Kidney (tissue), 14 donors: ENCODE results near the gene RPL37A. TPM values are rescaled to one million over a fixed set of nuclear protein-coding genes. Genes with fewer than 3 reads are reported as not detected.
A peak's percentile ranks its signal among the peaks of the same experiment; 100 is the strongest.

ENCODE experiments used
- DNase-seq, 5 donors: peaks; one replicate each; pipeline ENCODE4 v3.0.0-alpha.2; 2013 to 2020
- FAIRE-seq: peaks from 2 replicates; lab custom pipeline; 2012; peaks lifted over from hg19 to GRCh38; lab: Jason Lieb, UNC
- H3K27ac ChIP-seq, 2 donors: one replicate each; pipeline ENCODE4 v1.7.0; 2013; ENCODE audit warnings: low read depth in 2 of 2, low read length in 2 of 2, inconsistent platforms in 1 of 2
- H3K27me3 ChIP-seq: one replicate; pipeline ENCODE4 v1.7.1; 2013; ENCODE audit warnings: low read length, inconsistent platforms; ENCODE audit not compliant: control insufficient read depth, insufficient read depth
- H3K36me3 ChIP-seq, 3 donors: one replicate each; pipeline versions ENCODE4 v1.7.0 to v1.7.1; 2013; ENCODE audit warnings: low read length in 3 of 3, control low read depth in 1 of 3, inconsistent platforms in 1 of 3; ENCODE audit not compliant: insufficient read depth in 3 of 3, control insufficient read depth in 2 of 3
- H3K4me1 ChIP-seq, 3 donors: one replicate each; pipeline versions ENCODE4 v1.7.0 to v1.7.1; 2013; ENCODE audit warnings: low read length in 3 of 3, inconsistent platforms in 1 of 3, low read depth in 1 of 3; ENCODE audit not compliant: control insufficient read depth in 2 of 3, insufficient read depth in 2 of 3
- H3K4me3 ChIP-seq, 3 donors: one replicate each; pipeline versions ENCODE4 v1.7.0 to v1.8.1; 2013; ENCODE audit warnings: low read length in 3 of 3, control low read depth in 1 of 3, inconsistent platforms in 1 of 3
- H3K9ac ChIP-seq, 3 donors: one replicate each; pipeline versions ENCODE4 v1.7.0 to v1.7.1; 2013; ENCODE audit warnings: low read length in 3 of 3, control low read depth in 1 of 3, inconsistent platforms in 1 of 3
- H3K9me3 ChIP-seq, 3 donors: one replicate each; pipeline versions ENCODE4 v1.7.0 to v1.7.1; 2013; ENCODE audit warnings: low read length in 3 of 3, control low read depth in 1 of 3, inconsistent platforms in 1 of 3; ENCODE audit not compliant: control insufficient read depth in 2 of 3, insufficient read depth in 1 of 3
- intact Hi-C: fragments of 100-400 bp; cut with DNase I; formaldehyde crosslinking; loops from one replicate; pipeline ENCODE4 v1.11.1; 2022
- polyA plus RNA-seq: library from polyadenylated mRNA; stranded (reverse); fragments of 350-450 nt; fragmentation: Illumina TruSeq; extraction: RNeasy Lipid Tissue Mini Kit (QIAGEN cat#74804); gene quantifications from one replicate; pipeline ENCODE4 v1.2.3, GENCODE V29; 2014; ENCODE audit warnings: low read depth, low replicate concordance; ENCODE audit not compliant: insufficient read depth
- total RNA-seq: library from RNA; stranded (reverse); fragmentation: NEBNext Ultra II Directional; extraction: Animal tissue kit (Norgen Biotek cat#: 25700); gene quantifications from one replicate; pipeline ENCODE4 v1.2.1, GENCODE V29; 2021
- TF ChIP-seq, protein P1 (sequence below): IDR thresholded peaks from 3 replicates; pipeline ENCODE4 v1.5.1; 2012; ENCODE audit warnings: mild to moderate bottlenecking, moderate library complexity, borderline replicate concordance; ENCODE audit not compliant: insufficient read depth; ENCODE audit errors: extremely low read depth
- donor health status: control.
- donor health status: control.
- donor health status: control.
- donor health status: control.
- donor health status: control.
- donor health status: DM: yes; HTN: yes; CAD: no.
- donor health status: Normal renal cell carcinoma (clear cell type).

RPL37A gene
- total and polyA plus RNA-seq, 2 donors from 2014 or later: 1,810 to 4,316 TPM

DNA sequence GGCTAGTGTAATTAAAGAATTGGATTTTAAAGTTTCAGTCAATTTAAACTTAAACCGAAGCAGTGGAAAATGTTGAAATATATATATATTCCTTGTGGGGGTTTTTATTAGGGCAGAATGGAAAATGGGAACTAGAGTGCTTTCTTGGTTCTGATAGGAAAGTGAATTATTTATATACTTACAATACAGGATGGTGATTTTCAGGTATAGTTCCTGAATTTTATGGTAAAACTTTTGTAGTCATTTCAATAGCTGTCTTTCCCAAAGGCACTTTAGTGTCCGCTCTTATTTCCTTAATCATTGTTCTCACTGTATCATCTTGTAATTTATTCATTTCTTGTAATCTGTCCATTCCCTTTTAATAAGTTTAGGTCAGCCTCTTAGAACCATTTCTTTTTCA lies 1.9 kb downstream of the RPL37A start:
- FAIRE-seq (no peak), DNase-seq (no peak)
- no peaks in the 10 kb centered on the region for H3K27me3 ChIP-seq
- peak overlapping the region in 2 of 3 donors; percentile 19 to 89 for H3K4me3 ChIP-seq
- H3K9ac ChIP-seq: no peak overlapping the region
- TF ChIP-seq, protein P1, sequence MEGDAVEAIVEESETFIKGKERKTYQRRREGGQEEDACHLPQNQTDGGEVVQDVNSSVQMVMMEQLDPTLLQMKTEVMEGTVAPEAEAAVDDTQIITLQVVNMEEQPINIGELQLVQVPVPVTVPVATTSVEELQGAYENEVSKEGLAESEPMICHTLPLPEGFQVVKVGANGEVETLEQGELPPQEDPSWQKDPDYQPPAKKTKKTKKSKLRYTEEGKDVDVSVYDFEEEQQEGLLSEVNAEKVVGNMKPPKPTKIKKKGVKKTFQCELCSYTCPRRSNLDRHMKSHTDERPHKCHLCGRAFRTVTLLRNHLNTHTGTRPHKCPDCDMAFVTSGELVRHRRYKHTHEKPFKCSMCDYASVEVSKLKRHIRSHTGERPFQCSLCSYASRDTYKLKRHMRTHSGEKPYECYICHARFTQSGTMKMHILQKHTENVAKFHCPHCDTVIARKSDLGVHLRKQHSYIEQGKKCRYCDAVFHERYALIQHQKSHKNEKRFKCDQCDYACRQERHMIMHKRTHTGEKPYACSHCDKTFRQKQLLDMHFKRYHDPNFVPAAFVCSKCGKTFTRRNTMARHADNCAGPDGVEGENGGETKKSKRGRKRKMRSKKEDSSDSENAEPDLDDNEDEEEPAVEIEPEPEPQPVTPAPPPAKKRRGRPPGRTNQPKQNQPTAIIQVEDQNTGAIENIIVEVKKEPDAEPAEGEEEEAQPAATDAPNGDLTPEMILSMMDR: no peak
- no peak overlapping the region for H3K27ac ChIP-seq
- peaks cover 0 to 10% (median 9%) of the 10 kb centered on the region in 3 donors for H3K4me1 ChIP-seq
- peaks cover 22 to 48% (median 24%) of the 10 kb centered on the region in 3 donors for H3K36me3 ChIP-seq
- no peaks in the 10 kb centered on the region for H3K9me3 ChIP-seq
- intact Hi-C loops: no loop called here

DNA sequence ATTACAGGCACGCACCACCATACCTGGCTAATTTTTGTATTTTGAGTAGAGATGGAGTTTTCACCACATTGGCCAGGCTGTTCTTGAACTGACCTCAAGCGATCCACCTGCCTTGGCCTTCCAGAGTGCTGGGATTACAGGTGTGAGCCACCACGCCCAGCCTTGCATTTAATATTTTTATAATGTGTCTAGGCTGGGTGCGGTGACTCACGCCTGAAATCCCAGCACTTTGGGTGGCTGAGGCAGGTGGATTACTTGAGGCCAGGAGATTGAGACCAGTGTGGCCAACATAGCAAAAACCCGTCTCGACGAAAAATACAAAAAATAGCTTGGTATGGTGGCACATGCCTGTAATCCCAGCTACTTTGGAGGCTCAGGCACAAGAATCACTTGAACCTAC lies 3.2 kb downstream of the RPL37A start:
- DNase-seq: no peak
- TF ChIP-seq, protein P1: no peak
- FAIRE-seq: no peak
- Histone ChIP-seq H3K4me3 (no peak overlapping the region), H3K9me3 (no peaks in the 10 kb centered on the region), H3K27me3 (no peaks in the 10 kb centered on the region), H3K9ac (no peak overlapping the region), H3K27ac (no peak overlapping the region), H3K4me1 (peaks cover 0 to 10% (median 9%) of the 10 kb centered on the region in 3 donors), H3K36me3 (peaks cover 22 to 48% (median 27%) of the 10 kb centered on the region in 3 donors)
- intact Hi-C loops: no loop called here

DNA sequence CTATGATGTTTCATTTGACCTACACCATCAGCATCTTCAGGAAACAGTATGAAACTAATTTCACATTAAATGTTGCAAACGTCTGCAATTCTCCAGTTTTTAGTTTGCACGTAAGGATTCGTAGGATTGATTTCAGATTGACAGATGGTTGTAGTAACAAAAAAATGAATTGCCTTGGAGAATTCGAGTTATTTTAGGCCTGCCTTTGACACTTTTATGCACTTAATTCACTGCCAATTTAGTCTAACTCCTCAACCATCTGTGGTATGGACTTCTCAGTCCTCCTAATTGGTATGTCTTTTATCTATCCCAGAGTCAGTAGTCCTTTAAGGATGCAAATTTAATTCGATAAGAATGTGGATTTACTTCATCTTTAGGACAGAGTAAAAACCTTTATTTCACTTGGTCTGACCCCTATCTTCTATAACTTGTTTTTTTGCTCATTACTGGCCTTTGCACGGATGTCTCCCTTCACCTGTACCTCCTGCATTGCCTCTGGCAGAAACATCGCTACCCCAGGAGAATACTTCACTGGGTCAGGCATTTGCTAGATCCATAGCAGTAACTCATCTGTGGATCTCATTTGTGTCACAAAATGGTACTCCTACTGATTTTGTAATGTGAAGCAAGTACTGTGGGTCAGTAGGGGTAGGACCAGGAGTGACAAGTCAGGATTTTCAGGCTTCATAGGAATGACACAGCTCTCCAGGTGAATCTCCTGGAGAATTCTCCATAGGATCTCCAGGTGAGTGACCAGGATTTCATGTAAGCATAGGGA lies 3.9 kb downstream of the RPL37A start:
- Histone ChIP-seq H3K27ac (no peak overlapping the region), H3K4me1 (peaks cover 0 to 10% (median 6%) of the 10 kb centered on the region in 3 donors), H3K36me3 (peaks cover 22 to 48% (median 27%) of the 10 kb centered on the region in 3 donors), H3K9me3 (no peaks in the 10 kb centered on the region), H3K4me3 (no peak overlapping the region), H3K27me3 (no peaks in the 10 kb centered on the region), H3K9ac (no peak overlapping the region)
- TF ChIP-seq, protein P1: no peak
- DNase-seq (no peak), FAIRE-seq (no peak)
- intact Hi-C loops: no loop called here
